HEK293 (cell line): ENCODE data around the gene ZKSCAN3.

ENCODE experiments used
- CTCF ChIA-PET: fragments of 350-600 bp; formaldehyde crosslinking; extraction: SDS; loops from one replicate; lab custom pipeline; 2021; ENCODE audit warnings: antibody characterized with exemption; lab: Yijun Ruan, JAX
- POLR2A ChIA-PET: fragments of 300-600 bp; formaldehyde crosslinking; extraction: SDS; loops from one replicate; lab custom pipeline; 2020; ENCODE audit warnings: antibody characterized with exemption, inconsistent platforms; lab: Yijun Ruan, JAX
- H3K27ac ChIP-seq: fragments of 200-500 bp; sonication (Bioruptor generic); 2 replicates; pipeline ENCODE4 v1.5.1; 2014; ENCODE audit warnings: low read depth, low read length, control low read depth, inconsistent platforms; ENCODE audit errors: extremely low read depth
- H3K36me3 ChIP-seq, 2 experiments: fragments of 200-500 bp in 1 of 2; sonication (Bioruptor generic) in 1 of 2; 1 replicate in 1 of 2; 2 replicates in 1 of 2; pipeline ENCODE4 v1.5.1; 2014 to 2017; ENCODE audit warnings: inconsistent platforms in 2 of 2, low read length in 2 of 2; ENCODE audit not compliant: control insufficient read depth in 2 of 2, insufficient read depth in 1 of 2
- H3K4me1 ChIP-seq: fragments of 200-500 bp; sonication (Bioruptor generic); 2 replicates; pipeline ENCODE4 v1.5.1; 2014; ENCODE audit warnings: mild to moderate bottlenecking, low read length, inconsistent platforms; ENCODE audit not compliant: control insufficient read depth, insufficient read depth
- H3K4me3 ChIP-seq: 2 replicates; pipeline ENCODE4 v1.5.1; 2011; ENCODE audit warnings: low read depth, mild to moderate bottlenecking, control low read depth, low read length, moderate library complexity
- H3K9me3 ChIP-seq: fragments of 200-500 bp; sonication (Bioruptor generic); 2 replicates; pipeline ENCODE4 v1.5.1; 2014; ENCODE audit warnings: low read depth, low read length, inconsistent platforms; ENCODE audit not compliant: control insufficient read depth, insufficient read depth
- EGR2 ChIP-seq: fragments of 450-650 bp; formaldehyde crosslinking; IDR thresholded peaks from 2 replicates; pipeline ENCODE4 v1.5.1; 2016; ENCODE audit warnings: low read depth, missing biosample characterization, missing genetic modification characterization
- FEZF1 ChIP-seq: fragments of 450-650 bp; formaldehyde crosslinking; IDR thresholded peaks from 2 replicates; pipeline ENCODE4 v1.5.1; 2016; ENCODE audit warnings: missing biosample characterization, missing genetic modification characterization
- IKZF3 ChIP-seq: fragments of 450-650 bp; IDR thresholded peaks from 2 replicates; pipeline ENCODE4 v1.5.0; 2018; ENCODE audit warnings: missing biosample characterization, mild to moderate bottlenecking, missing genetic modification characterization, moderate library complexity
- KLF9 ChIP-seq: fragments of 450-650 bp; formaldehyde crosslinking; IDR thresholded peaks from 2 replicates; pipeline ENCODE4 v1.5.1; 2016; ENCODE audit warnings: missing biosample characterization, missing genetic modification characterization, low read depth
- PBX3 ChIP-seq: sonication (generic); formaldehyde crosslinking; IDR thresholded peaks from 2 replicates; pipeline ENCODE4 v1.8.1; 2022; ENCODE audit warnings: mild to moderate bottlenecking, moderate library complexity, missing genetic modification reagents
- SETDB1 ChIP-seq: IDR thresholded peaks from one replicate; pipeline ENCODE4 v1.6.1; 2017; ENCODE audit warnings: mild to moderate bottlenecking, low read length, moderate library complexity, mixed read lengths; ENCODE audit not compliant: insufficient read length
- SP3 ChIP-seq: fragments of 450-650 bp; formaldehyde crosslinking; IDR thresholded peaks from 2 replicates; pipeline ENCODE4 v1.5.1; 2016; ENCODE audit warnings: missing biosample characterization, missing genetic modification characterization
- WT1 ChIP-seq: fragments of 450-650 bp; formaldehyde crosslinking; IDR thresholded peaks from 2 replicates; pipeline ENCODE4 v1.5.1; 2016; ENCODE audit warnings: missing biosample characterization, missing genetic modification characterization
- ZBTB21 ChIP-seq: fragments of 450-650 bp; formaldehyde crosslinking; IDR thresholded peaks from 2 replicates; pipeline ENCODE4 v1.5.1; 2017; ENCODE audit warnings: missing biosample characterization, missing genetic modification characterization
- ZBTB48 ChIP-seq: fragments of 450-650 bp; formaldehyde crosslinking; IDR thresholded peaks from 2 replicates; pipeline ENCODE4 v1.5.1; 2016; ENCODE audit warnings: missing biosample characterization, missing genetic modification characterization
- ZEB2 ChIP-seq: fragments of 450-650 bp; formaldehyde crosslinking; IDR thresholded peaks from 2 replicates; pipeline ENCODE4 v1.5.1; 2016; ENCODE audit warnings: missing biosample characterization, missing genetic modification characterization
- ZFP37 ChIP-seq: fragments of 450-650 bp; formaldehyde crosslinking; IDR thresholded peaks from 2 replicates; pipeline ENCODE4 v1.5.1; 2016; ENCODE audit warnings: missing biosample characterization, missing genetic modification characterization
- ZIC2 ChIP-seq: fragments of 450-650 bp; formaldehyde crosslinking; IDR thresholded peaks from 2 replicates; pipeline ENCODE4 v1.5.1; 2016; ENCODE audit warnings: missing biosample characterization, missing genetic modification characterization
- ZNF121 ChIP-seq: fragments of 450-650 bp; formaldehyde crosslinking; IDR thresholded peaks from 2 replicates; pipeline ENCODE4 v1.5.1; 2016; ENCODE audit warnings: missing biosample characterization, missing genetic modification characterization
- ZNF324 ChIP-seq: fragments of 450-650 bp; formaldehyde crosslinking; IDR thresholded peaks from 2 replicates; pipeline ENCODE4 v1.5.1; 2016; ENCODE audit warnings: missing biosample characterization, missing genetic modification characterization
- ZNF335 ChIP-seq: fragments of 450-650 bp; formaldehyde crosslinking; conservative IDR thresholded peaks from 2 replicates; pipeline ENCODE4 v1.5.1; 2016; ENCODE audit warnings: missing biosample characterization, missing genetic modification characterization
- ZNF398 ChIP-seq: fragments of 450-650 bp; formaldehyde crosslinking; IDR thresholded peaks from 2 replicates; pipeline ENCODE4 v1.5.1; 2017; ENCODE audit warnings: missing biosample characterization, missing genetic modification characterization
- ZNF433 ChIP-seq: fragments of 450-650 bp; formaldehyde crosslinking; IDR thresholded peaks from 2 replicates; pipeline ENCODE4 v1.5.1; 2016; ENCODE audit warnings: missing biosample characterization, missing genetic modification characterization, low read depth
- ZNF544 ChIP-seq: fragments of 450-650 bp; formaldehyde crosslinking; IDR thresholded peaks from 2 replicates; pipeline ENCODE4 v1.5.0; 2017; ENCODE audit warnings: missing biosample characterization, missing genetic modification characterization
- ZNF596 ChIP-seq: fragments of 450-650 bp; IDR thresholded peaks from 2 replicates; pipeline ENCODE4 v1.5.0; 2018; ENCODE audit warnings: missing biosample characterization, mild to moderate bottlenecking, missing genetic modification characterization, moderate library complexity
- ZNF624 ChIP-seq: fragments of 450-650 bp; formaldehyde crosslinking; IDR thresholded peaks from 2 replicates; pipeline ENCODE4 v1.5.1; 2017; ENCODE audit warnings: missing biosample characterization, missing genetic modification characterization
- ZNF654 ChIP-seq: fragments of 450-650 bp; formaldehyde crosslinking; IDR thresholded peaks from 2 replicates; pipeline ENCODE4 v1.5.1; 2016; ENCODE audit warnings: low read depth, missing biosample characterization, missing genetic modification characterization
- ZNF658 ChIP-seq: fragments of 450-650 bp; formaldehyde crosslinking; IDR thresholded peaks from 2 replicates; pipeline ENCODE4; 2016; ENCODE audit warnings: missing biosample characterization, missing genetic modification characterization
- ZNF701 ChIP-seq: fragments of 450-650 bp; formaldehyde crosslinking; IDR thresholded peaks from 2 replicates; pipeline ENCODE4 v1.5.1; 2016; ENCODE audit warnings: missing biosample characterization, missing genetic modification characterization
- ZNF768 ChIP-seq: fragments of 450-650 bp; formaldehyde crosslinking; IDR thresholded peaks from 2 replicates; pipeline ENCODE4 v1.5.1; 2018; ENCODE audit warnings: missing biosample characterization, mild to moderate bottlenecking, missing genetic modification characterization
- TF ChIP-seq, protein P1 (sequence below): fragments of 450-650 bp; formaldehyde crosslinking; IDR thresholded peaks from 2 replicates; pipeline ENCODE4 v1.5.1; 2016; ENCODE audit warnings: missing biosample characterization, missing genetic modification characterization
- TF ChIP-seq, protein P2 (sequence below): fragments of 450-650 bp; formaldehyde crosslinking; IDR thresholded peaks from 2 replicates; pipeline ENCODE4 v1.5.1; 2016; ENCODE audit warnings: missing biosample characterization, missing genetic modification characterization
- TF ChIP-seq, protein P3 (sequence below): fragments of 450-650 bp; formaldehyde crosslinking; IDR thresholded peaks from 2 replicates; pipeline ENCODE4 v1.5.1; 2017; ENCODE audit warnings: missing biosample characterization, missing genetic modification characterization

ZKSCAN3 gene

DNA sequence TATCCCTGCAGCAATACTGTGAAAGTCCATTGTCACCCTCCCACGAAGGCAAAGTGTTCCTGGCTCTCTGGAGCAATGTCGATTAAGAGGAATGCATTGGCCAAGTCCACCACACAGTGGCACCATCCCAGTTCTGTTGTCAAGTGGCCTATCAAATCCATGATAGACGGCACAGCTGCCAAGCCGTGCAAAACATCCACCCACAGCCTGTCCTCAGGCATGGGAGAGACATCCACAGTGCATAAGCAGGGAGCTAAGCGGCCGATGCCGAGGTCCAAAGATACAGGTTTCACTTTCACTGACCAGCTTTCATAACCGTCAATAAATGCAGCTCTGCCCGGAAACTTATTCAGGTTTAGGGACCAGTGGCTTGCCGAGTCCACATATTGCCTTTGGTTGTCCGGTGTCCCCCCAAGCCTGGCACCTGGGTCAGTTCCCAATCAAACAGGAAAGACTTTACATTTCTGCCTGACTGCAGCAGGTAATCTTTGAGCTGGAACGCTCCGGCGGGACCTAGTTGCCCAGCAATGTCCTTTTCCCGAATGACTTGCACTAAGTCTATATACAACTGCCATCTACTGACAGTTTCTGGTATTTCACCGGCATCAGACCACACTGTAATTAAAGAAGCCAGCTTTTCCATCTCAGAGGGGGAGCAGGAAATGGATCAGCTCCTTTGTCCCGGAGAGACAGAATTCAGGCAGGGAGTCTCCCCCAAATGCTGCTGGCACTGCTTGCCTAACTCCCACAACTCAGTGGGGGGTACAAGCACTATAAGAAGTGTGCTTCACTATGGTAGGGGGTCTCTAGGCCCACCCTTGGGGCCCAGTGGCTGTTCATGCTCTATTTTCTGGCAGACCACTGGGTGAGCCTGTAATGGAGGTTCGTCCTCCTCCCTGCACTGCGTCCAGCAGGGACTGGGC lies 6.3 kb downstream of the ZKSCAN3 start (continued):
- TF ChIP-seq, protein P1, sequence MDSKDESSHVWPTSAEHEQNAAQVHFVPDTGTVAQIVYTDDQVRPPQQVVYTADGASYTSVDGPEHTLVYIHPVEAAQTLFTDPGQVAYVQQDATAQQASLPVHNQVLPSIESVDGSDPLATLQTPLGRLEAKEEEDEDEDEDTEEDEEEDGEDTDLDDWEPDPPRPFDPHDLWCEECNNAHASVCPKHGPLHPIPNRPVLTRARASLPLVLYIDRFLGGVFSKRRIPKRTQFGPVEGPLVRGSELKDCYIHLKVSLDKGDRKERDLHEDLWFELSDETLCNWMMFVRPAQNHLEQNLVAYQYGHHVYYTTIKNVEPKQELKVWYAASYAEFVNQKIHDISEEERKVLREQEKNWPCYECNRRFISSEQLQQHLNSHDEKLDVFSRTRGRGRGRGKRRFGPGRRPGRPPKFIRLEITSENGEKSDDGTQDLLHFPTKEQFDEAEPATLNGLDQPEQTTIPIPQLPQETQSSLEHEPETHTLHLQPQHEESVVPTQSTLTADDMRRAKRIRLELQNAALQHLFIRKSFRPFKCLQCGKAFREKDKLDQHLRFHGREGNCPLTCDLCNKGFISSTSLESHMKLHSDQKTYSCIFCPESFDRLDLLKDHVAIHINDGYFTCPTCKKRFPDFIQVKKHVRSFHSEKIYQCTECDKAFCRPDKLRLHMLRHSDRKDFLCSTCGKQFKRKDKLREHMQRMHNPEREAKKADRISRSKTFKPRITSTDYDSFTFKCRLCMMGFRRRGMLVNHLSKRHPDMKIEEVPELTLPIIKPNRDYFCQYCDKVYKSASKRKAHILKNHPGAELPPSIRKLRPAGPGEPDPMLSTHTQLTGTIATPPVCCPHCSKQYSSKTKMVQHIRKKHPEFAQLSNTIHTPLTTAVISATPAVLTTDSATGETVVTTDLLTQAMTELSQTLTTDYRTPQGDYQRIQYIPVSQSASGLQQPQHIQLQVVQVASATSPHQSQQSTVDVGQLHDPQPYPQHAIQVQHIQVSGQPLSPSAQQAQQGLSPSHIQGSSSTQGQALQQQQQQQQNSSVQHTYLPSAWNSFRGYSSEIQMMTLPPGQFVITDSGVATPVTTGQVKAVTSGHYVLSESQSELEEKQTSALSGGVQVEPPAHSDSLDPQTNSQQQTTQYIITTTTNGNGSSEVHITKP (tag by site-specific recombination): peak; percentile 52
- TF ChIP-seq ZNF596 (no peak), SETDB1 (no peak), ZNF658 (tag by site-specific recombination) (no peak), SP3 (no peak), ZBTB48 (0 out of 2 replicates have a peak, but pooled peaks have one; percentile 25), ZNF768 (tag by site-specific recombination) (no peak), ZNF544 (no peak), ZNF335 (peak; percentile 99), ZEB2 (tag by site-specific recombination) (peak; percentile 68; the same call in 1 of the 2 replicates), IKZF3 (tag by site-specific recombination) (peak; percentile 39; the same call in 1 of the 2 replicates), EGR2 (tag by site-specific recombination) (0 out of 2 replicates have a peak, but pooled peaks have one; percentile 30), ZNF654 (peak; percentile 97)
- TF ChIP-seq, protein P2, sequence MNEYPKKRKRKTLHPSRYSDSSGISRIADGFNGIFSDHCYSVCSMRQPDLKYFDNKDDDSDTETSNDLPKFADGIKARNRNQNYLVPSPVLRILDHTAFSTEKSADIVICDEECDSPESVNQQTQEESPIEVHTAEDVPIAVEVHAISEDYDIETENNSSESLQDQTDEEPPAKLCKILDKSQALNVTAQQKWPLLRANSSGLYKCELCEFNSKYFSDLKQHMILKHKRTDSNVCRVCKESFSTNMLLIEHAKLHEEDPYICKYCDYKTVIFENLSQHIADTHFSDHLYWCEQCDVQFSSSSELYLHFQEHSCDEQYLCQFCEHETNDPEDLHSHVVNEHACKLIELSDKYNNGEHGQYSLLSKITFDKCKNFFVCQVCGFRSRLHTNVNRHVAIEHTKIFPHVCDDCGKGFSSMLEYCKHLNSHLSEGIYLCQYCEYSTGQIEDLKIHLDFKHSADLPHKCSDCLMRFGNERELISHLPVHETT (tag by site-specific recombination): no peak

- H3K4me1 ChIP-seq: no peaks in the 10 kb centered on the region
- ChIA-PET CTCF (interaction anchor here (0.6 to 2.8 kb wide), 39 partner anchors 10 to 1167 kb away, joined by 3 to 19 read pairs (median 4); partner anchors contain the start of genes PGBD1, ZKSCAN4 and ZSCAN26), POLR2A (interaction anchor here (0.6 to 1.8 kb wide), 23 partner anchors 15 to 547 kb away, joined by 3 to 22 read pairs (median 5); partner anchors contain the start of genes PGBD1, ZKSCAN4, ZKSCAN8 and ZSCAN16)
- H3K36me3 ChIP-seq: peaks cover 0 to 25% of the 10 kb centered on the region in 2 experiments; a peak in 2 of 3 replicates
- no peak overlapping the region for H3K27ac ChIP-seq
- no peaks in the 10 kb centered on the region for H3K9me3 ChIP-seq
- H3K4me3 ChIP-seq: no peak overlapping the region
- no peak for TF ChIP-seq ZNF121
- no peak for TF ChIP-seq ZNF701 (tag by site-specific recombination)
- no peak for TF ChIP-seq ZNF658 (tag by site-specific recombination)
- no peak for TF ChIP-seq WT1 (tag by site-specific recombination)
- no peak for TF ChIP-seq FEZF1 (tag by site-specific recombination)
- no peak for TF ChIP-seq ZNF335
- no peak for TF ChIP-seq ZFP37 (tag by site-specific recombination)
- no peak for TF ChIP-seq ZNF624 (tag by site-specific recombination)
- no peak for TF ChIP-seq ZBTB21 (tag by site-specific recombination)
- TF ChIP-seq, protein P3, sequence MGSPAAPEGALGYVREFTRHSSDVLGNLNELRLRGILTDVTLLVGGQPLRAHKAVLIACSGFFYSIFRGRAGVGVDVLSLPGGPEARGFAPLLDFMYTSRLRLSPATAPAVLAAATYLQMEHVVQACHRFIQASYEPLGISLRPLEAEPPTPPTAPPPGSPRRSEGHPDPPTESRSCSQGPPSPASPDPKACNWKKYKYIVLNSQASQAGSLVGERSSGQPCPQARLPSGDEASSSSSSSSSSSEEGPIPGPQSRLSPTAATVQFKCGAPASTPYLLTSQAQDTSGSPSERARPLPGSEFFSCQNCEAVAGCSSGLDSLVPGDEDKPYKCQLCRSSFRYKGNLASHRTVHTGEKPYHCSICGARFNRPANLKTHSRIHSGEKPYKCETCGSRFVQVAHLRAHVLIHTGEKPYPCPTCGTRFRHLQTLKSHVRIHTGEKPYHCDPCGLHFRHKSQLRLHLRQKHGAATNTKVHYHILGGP (tag by site-specific recombination): no peak
- no peak for TF ChIP-seq ZNF324 (tag by site-specific recombination)
- no peak for TF ChIP-seq KLF9 (tag by site-specific recombination)
- no peak for TF ChIP-seq ZNF398 (tag by site-specific recombination)
- TF ChIP-seq ZIC2 (tag by site-specific recombination): no peak
- no peak for TF ChIP-seq ZNF433 (tag by site-specific recombination)
- no peak for TF ChIP-seq PBX3
Observed at GRCh38 chr6:28356666-28357020, 6.9 kb downstream of the ZKSCAN3 start.
